GM12891 (cell line): ENCODE results near the gene MDC1.
"Not testable (repeated sequence)": the region's sequence is repeated elsewhere in the genome, so short reads cannot be mapped to it uniquely, and the experiment has no call there.

Source experiments
- DNase-seq: peaks from one replicate; pipeline ENCODE4 v3.0.0; 2011; ENCODE audit warnings: low spot score; ENCODE audit not compliant: insufficient read length
- FAIRE-seq: peaks from 2 replicates; lab custom pipeline; 2011; peaks lifted over from hg19 to GRCh38; lab: Jason Lieb, UNC
- PAX5 ChIP-seq: IDR thresholded peaks from 2 replicates; pipeline ENCODE4 v1.6.1; 2011; ENCODE audit warnings: low read length, moderate library complexity, mild to moderate bottlenecking; ENCODE audit not compliant: insufficient read depth, severe bottlenecking
- POLR2A ChIP-seq: IDR thresholded peaks from 2 replicates; pipeline ENCODE4 v1.6.1; 2011; ENCODE audit warnings: low read depth, low read length, control low read depth
- POLR2AphosphoS5 ChIP-seq: IDR thresholded peaks from 2 replicates; pipeline ENCODE4 v1.6.1; 2011; ENCODE audit warnings: low read depth, low read length, control low read depth
- POU2F2 ChIP-seq: IDR thresholded peaks from 2 replicates; pipeline ENCODE4 v1.6.1; 2011; ENCODE audit warnings: low read depth, mild to moderate bottlenecking, control low read depth, low read length, moderate library complexity
- SPI1 ChIP-seq: IDR thresholded peaks from 2 replicates; pipeline ENCODE4 v1.6.1; 2011; ENCODE audit warnings: low read depth, low read length, control low read depth
- TAF1 ChIP-seq: IDR thresholded peaks from 2 replicates; pipeline ENCODE4 v1.6.1; 2011; ENCODE audit warnings: low read depth, low read length, control low read depth

The MDC1 gene

DNA sequence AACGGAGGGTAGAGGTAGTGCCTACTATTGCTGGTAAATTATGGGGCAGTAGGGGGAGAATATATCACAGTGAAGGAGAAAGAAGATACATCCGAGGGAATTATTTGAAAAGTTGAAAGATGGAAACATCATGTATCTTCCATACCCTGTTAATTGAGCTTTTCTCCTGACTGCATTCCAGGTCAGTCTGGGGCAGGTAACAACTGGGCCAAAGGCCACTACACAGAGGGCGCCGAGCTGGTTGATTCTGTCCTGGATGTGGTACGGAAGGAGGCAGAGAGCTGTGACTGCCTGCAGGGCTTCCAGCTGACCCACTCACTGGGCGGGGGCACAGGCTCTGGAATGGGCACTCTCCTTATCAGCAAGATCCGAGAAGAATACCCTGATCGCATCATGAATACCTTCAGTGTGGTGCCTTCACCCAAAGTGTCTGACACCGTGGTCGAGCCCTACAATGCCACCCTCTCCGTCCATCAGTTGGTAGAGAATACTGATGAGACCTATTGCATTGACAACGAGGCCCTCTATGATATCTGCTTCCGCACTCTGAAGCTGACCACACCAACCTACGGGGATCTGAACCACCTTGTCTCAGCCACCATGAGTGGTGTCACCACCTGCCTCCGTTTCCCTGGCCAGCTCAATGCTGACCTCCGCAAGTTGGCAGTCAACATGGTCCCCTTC is 6.2 kb upstream of the MDC1 start:
- DNase-seq, FAIRE-seq: not testable (repeated sequence)
- 0 out of 2 replicates have a peak, but pooled peaks have one; percentile 23 for TF ChIP-seq POLR2A

DNA sequence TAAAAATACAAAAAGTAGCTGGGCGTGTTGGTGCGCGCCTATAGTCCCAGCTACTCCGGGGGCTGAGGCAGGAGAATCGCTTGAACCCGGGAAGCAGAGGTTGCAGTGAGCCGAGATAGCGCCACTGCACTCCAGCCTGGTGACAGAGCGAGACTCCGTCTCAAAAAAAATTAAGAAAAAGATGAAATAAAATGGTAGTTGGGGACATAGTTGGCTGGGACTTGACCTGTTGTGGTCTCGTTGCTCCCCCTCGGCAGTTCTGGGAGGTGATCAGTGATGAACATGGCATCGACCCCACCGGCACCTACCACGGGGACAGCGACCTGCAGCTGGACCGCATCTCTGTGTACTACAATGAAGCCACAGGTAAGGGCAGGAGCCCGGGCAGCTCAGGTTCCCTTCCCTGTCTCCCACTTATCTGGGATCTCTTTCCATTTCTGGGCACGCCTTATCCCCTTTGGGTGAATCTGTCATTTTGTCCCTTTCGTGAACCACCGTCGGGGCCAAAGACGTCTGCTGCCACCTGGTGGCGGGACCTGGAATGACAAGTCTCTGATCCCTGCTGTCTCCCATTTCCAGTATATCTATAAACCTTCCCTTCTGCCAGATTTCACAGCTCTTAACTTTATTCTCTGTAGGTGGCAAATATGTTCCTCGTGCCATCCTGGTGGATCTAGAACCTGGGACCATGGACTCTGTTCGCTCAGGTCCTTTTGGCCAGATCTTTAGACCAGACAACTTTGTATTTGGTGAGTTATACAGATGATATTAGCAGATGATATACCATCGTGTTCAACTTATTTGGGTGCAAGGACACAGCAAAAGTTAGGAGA is 5.4 kb upstream of the MDC1 start:
- no peak for TF ChIP-seq POLR2A
- TF ChIP-seq PAX5: no peak
- no peak for TF ChIP-seq TAF1
- TF ChIP-seq POU2F2: peak; percentile 41; the same call in 1 of the 2 replicates
- no peak for TF ChIP-seq SPI1
- peak; percentile 55; the same call in 1 of the 2 replicates for TF ChIP-seq POLR2AphosphoS5
- DNase-seq (no peak), FAIRE-seq (peak; percentile 76)

DNA sequence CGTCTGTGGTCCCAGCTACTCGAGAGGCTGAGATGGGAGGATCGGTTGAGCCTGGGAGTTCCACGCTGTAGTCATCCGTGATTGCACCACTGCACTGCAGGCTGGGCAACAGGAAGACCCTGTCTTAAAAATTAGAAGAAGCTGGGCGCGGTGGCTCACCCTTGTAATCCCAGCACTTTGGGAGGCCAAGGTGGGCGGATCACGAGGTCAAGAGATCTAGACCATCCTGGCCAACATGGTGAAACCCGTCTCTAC is 4.9 kb upstream of the MDC1 start:
- FAIRE-seq, DNase-seq: not testable (repeated sequence)

DNA sequence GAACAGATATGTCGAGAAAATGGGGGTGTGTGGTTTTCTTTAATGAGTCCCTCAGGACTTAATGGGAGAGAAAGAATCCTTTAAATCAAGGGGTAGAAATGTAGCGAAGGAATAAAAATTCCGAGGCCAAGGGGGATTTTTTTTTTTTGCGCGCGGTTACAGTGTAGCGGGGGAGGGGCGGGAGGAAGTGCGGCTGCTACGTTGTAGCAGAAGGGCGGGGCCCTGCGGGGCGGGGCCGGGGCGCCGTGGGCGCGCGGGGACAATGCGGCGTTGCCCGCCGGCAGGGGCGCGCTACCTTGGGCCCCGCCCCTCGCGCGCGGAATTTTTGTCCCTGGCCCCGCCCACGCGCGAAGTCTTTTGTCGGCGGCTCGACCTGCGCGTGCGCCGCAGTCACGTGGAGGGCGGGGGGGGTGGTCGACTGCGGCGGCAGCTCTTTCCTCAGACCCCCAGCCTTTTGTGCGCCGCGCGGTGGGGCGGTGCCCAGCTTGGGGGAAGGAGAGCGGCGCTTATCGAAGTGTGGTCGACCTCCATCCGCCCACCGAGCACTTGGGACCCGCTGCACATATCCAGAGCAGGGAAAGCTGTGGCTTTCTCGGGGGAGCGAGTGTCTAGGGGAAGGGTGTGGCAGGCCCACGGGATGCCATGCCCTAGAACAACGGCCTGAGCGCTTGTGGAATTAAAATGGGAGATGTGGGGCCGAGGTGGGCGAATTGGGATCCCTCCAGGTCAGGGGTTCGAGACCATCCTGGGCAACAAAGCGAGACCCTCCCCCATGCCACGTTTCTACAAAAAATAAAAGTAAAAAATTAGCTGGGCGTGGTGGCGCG is 4.3 kb upstream of the MDC1 start:
- peak; percentile 70 for DNase-seq
- FAIRE-seq: peak; percentile 90
- TF ChIP-seq POU2F2: peak; percentile 72
- peak; percentile 19 for TF ChIP-seq PAX5
- peak; percentile 78 for TF ChIP-seq POLR2A
- no peak for TF ChIP-seq TAF1
- peak; percentile 70 for TF ChIP-seq SPI1
- peak; percentile 77 for TF ChIP-seq POLR2AphosphoS5

DNA sequence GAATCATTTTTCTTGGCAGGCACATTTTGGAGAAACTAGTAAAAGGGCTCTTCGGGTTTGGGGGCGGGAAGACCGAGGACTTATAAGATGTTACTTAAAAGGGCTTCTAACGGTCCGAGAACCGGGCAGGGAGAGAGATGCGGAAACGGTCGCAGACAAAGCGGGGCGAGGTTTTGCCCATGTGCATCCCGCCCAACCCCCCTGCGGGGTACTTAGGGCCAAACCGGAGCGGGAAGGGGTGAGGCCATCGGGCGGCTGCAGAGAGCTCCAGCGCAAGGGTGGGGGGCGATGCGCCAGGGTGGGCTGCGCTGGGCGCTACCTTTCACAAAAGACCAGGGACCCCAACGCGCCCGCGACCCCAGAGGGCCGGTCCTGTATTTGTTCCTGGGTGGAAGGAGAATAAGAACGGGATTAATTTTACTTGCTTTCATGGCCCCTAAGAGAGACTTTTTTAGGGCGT is 3.7 kb upstream of the MDC1 start:
- FAIRE-seq: no peak
- TF ChIP-seq TAF1: 0 out of 2 replicates have a peak, but pooled peaks have one; percentile 21
- TF ChIP-seq POLR2AphosphoS5: no peak
- no peak for DNase-seq

DNA sequence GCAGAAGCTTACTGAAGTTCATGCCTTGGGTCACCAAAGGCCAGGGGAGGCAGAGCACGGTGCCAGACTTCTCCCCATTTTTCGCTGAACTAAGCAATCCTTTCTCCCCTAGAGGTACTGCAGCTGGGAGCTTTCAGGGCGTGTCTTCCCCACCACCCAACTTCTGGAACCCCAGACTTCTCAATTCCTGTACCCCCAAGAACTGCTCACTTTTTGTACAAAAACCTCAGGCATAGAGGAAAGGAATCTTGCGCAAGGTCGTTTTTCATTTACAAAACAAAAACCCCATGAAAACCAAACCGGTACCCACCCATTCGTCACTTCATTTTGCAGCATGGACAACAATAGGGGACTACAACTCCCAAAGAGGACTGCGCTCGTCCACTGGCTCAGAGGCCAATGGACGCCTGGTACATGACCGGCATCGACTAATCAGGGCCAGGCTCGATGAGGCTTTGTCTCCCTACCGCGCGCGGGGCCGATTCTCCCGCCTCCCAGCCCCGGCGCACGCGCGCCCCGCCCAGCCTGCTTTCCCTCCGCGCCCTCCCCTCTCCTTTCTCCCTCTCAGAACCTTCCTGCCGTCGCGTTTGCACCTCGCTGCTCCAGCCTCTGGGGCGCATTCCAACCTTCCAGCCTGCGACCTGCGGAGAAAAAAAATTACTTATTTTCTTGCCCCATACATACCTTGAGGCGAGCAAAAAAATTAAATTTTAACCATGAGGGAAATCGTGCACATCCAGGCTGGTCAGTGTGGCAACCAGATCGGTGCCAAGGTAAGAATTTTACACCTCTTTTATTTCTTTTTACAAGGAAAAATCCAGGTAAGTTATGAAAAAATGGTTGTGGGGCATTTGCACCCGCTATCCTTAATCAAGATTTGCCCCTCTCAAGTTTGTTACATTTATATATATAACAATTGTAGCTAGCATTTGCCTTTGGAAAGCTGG is 3.0 kb upstream of the MDC1 start, which contains the start of gene TUBB:
Gene TUBB (plus strand): TSS at position 562 of the 947 bp plus-strand sequence. CDS start 155 bp downstream, at position 717.
- DNase-seq (peak; percentile 67), FAIRE-seq (peak; percentile 89)
- TF ChIP-seq PAX5 (no peak), POLR2A (peak; percentile 87), TAF1 (peak; percentile 97), SPI1 (no peak), POLR2AphosphoS5 (peak; percentile 88), POU2F2 (peak; percentile 78; the same call in 1 of the 2 replicates)

DNA sequence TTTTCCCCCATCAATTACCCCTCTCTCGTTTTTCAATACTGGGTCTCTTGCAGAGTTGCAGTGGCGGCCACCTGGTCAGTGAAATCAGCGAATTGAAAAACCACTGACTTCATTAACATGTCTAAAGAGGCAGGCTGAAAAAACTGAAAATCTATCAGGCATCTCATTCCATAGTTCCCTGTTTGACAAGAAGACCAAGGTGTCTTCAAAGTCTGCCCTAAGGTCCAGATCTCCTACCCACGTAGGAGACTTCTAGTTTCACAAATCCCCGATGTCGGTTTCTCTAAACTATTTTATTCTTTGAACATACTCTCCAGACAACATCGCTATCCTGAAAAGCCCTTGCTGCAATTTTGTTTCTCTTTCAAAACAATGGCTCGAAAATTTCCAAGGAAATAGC is 2.3 kb upstream of the MDC1 start:
- TF ChIP-seq POU2F2 (no peak), TAF1 (no peak), POLR2A (no peak), PAX5 (no peak), SPI1 (no peak), POLR2AphosphoS5 (no peak)
- FAIRE-seq (no peak), DNase-seq (no peak)

DNA sequence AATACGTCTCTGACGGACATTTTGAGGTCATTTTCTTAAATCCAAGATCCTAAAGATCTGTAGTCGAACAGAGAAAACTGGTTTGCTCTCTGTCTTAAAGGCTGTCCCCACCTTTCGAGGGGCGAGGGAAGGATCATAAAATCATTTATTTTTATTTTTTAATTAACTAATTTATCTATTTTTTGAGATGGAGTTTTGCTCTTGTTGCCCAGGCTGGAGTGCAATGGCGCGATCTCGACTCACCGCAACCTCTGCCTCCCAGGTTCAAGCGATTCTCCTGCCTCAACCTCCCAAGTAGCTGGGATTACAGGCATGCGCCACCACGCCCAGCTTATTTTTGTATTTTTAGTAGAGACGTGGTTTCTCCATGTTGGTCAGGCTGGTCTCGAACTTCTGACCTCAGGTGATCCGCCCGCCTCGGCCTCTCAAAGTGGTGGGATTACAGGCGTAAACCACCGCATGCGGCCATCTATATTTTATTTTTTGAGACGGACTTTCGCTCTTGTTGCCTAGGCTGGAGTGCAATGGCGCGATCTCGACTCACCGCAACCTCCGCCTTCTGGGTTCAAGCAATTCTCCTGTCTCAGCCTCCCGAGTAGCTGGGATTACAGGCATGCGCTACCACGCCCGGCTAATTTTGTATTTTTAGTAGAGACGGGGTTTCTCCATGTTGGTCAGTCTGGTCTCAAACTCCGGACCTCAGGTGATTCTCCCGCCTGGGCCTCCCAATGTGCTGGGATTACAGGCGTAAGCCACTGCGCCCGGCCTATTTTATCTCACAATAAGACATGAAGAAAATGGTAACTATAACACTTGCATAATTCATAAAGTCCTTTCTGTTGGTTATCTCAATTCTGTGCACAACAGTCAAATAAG is 1.0 kb upstream of the MDC1 start:
- DNase-seq, FAIRE-seq: not testable (repeated sequence)

DNA sequence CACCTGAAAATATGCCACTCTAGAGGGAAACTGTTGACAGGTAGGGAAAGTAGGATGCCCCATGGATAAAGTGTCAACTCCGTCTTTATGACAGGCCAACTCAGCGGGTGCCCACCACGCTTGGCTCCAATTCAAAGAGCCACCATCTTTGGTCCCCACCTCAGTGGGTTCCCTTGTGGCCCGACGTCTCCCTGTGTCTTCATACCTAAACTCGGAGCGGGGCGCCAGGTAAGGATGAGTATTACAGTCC is 277 bp downstream of the MDC1 start:
- no peak for DNase-seq
- TF ChIP-seq POU2F2 (no peak), TAF1 (no peak), SPI1 (no peak), POLR2A (no peak), PAX5 (no peak), POLR2AphosphoS5 (no peak; the same call in 1 of the 2 replicates)
- FAIRE-seq: no peak
